ENCODE data around the gene NXNL1.
"Not testable (repeated sequence)": the region's sequence is repeated elsewhere in the genome, so short reads cannot be mapped to it uniquely, and the experiment has no call there.

NXNL1 gene

DNA sequence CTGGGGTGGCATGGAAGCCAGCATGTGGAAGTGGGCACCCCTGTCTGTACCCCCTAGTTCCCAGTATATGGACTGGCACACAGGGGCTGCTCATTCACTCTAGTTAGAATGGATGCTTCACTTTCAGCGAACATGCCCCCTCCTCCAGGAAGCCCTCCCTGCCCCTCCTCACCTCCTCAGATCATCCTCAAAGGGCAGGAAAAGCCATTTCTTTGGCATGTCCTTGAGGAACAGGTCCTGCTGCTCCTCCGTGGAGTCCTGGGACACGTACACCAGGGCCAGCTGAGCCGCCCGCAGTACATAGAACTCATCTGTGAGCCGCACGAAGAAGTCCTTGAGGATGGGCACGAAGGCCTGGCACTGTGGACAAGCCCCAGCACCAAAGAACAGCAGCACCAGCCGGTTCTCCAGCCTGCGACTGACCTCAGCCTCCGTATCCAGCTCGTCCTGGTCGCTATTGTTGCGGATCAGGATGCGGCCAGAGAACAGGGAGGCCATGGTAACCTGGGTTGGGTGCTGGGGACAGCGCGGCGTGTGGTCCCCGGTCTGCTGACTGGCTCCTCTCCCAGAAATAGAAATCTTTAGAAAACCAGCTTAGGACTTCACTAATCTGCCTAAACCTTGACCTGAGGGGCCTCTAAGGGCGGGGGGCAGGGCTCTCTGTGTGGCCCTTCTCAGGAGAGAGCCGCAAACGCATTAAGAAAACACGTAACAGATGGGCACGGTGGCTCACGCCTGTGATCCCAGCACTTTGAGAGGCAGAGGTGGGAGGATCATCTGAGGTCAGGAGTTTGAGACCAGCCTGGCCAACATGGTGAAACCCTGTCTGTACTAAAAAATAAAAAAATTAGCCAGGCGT is at the start of gene NXNL1:
Gene NXNL1, minus strand, starts transcription at position 555 of the 859 bp plus-strand sequence. Its CDS starts 57 bp downstream, at position 498.
- DNase-seq (ENCODE audit: low spot score), result no peak

DNA sequence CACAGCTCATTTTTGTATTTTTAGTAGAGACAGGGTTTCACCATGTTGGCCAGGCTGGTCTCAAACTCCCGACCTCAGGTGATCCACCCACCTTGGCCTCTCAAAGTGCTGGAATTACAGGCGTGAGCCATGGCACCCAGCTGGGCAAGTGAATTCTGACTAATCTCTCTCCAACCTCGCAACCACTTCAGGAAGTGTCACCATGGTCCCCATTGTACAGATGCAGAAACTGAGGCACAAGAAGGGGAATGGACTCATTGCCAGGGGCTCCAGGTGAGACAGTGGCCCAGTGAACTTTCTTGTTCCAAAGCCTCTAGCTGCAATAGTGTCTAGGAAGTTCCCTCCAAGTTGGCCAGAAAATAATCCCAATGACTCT is 47.8 kb upstream of the NXNL1 start:
- DNase-seq (ENCODE audit: low spot score), result not testable (repeated sequence)

- no peak for DNase-seq (ENCODE audit: low spot score)
Measured at GRCh38 chr19:17506745-17507144, 46.0 kb upstream of the NXNL1 start.

- DNase-seq (ENCODE audit: low spot score), result no peak
Measured at GRCh38 chr19:17505223-17505622, 44.5 kb upstream of the NXNL1 start.

- no peak for DNase-seq (ENCODE audit: low spot score)
Measured at GRCh38 chr19:17504456-17504855, 43.7 kb upstream of the NXNL1 start.

- DNase-seq (ENCODE audit: low spot score), result no peak
Measured at GRCh38 chr19:17504030-17504429, 43.3 kb upstream of the NXNL1 start.

- no peak for DNase-seq (ENCODE audit: low spot score)
Measured at GRCh38 chr19:17503240-17503639, 42.5 kb upstream of the NXNL1 start.

GRCh38 chr19:17500447-17501198 is 39.9 kb upstream of the NXNL1 start:
- no peak for DNase-seq (ENCODE audit: low spot score)

DNA sequence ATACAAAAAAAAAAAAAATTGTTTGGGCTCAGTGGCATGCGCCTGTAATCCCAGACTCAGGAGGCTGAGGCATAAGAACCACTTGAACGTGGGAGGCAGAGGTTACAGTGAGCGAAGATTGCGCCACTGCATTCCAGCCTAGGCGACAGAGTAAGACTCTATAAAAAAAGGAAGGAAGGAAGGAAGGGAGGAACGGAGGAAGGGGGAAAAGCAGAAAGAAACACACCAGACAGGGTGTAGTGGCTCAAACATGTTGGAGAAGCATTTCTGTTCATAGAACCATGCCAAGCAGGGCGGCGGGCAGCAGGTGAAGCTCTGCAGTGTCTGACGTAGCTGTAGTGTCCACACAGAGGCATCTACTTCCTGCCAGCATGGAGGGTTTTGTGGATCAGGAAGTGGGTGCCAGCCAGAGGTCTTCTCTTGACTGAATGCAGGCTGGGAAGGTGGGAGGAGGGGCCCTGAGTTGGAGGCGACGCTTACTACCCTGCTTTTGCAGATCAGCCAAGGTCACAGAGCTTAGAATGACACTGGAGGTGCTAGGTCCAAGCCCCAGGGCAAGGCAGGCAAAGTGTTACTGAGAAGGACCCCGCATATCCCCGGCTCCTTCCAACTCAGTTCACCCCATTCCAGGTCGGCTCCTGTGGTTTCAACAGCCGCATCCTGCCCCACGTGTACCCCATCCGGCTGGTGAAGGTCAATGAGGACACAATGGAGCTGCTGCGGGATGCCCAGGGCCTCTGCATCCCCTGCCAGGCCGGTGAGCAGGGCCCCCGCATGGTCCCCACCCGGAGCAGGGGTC is 39.1 kb upstream of the NXNL1 start:
- DNase-seq (ENCODE audit: low spot score), result no peak

DNA sequence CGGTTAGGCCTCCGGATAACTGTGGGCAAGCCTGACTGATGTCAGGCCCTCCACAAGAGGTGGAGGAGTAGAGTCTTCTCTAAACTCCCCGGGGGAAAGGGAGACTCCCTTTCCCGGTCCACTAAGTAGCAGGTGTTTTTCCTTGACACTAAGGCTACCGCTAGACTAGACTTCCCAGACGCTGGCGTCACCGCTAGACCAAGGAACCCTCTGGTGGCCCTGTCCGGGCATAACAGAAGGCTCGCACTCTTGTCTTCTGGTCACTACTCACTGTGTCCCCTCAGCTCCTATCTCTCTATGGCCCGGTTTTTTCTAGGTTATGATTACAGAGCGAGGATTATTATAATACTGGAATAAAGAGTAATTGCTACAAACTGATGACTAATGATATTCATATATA is 38.3 kb upstream of the NXNL1 start:
- DNase-seq (ENCODE audit: low spot score), result not testable (repeated sequence)

- DNase-seq (ENCODE audit: low spot score), result no peak
Measured at GRCh38 chr19:17497149-17497798, 36.5 kb upstream of the NXNL1 start.

DNA sequence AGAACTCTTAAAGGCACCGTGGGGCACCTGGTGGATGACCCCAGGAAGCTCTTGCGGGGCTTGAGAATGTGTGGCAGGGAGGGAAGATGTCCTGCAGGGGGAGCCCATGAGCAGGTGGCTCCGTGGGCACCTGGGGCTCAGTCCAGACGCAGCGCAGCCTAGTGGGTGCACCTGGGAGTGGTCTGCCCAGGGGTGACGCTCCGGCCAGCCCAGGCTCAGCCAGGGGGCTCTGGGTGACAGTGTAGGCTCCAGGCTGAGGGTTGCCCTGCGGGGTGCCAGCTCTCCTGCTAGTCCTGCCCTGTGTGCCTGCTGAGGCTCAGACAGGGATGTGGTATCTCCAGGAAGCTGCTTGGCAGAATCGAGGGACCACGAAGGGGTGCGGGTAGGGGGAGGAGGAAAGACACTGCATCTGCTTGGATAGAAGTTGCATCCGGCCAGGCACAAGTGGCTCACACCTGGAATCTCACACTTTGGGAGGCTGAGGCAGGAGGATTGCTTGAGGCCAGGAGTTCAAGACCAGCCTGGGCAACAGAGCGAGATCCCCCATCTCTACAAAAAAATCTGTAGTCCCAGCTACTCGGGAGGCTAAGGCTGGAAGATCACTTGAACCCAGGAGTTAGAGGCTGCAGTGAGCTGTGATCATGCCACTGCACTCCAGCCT is 35.7 kb upstream of the NXNL1 start:
- DNase-seq (ENCODE audit: low spot score), result peak; percentile 57

DNA sequence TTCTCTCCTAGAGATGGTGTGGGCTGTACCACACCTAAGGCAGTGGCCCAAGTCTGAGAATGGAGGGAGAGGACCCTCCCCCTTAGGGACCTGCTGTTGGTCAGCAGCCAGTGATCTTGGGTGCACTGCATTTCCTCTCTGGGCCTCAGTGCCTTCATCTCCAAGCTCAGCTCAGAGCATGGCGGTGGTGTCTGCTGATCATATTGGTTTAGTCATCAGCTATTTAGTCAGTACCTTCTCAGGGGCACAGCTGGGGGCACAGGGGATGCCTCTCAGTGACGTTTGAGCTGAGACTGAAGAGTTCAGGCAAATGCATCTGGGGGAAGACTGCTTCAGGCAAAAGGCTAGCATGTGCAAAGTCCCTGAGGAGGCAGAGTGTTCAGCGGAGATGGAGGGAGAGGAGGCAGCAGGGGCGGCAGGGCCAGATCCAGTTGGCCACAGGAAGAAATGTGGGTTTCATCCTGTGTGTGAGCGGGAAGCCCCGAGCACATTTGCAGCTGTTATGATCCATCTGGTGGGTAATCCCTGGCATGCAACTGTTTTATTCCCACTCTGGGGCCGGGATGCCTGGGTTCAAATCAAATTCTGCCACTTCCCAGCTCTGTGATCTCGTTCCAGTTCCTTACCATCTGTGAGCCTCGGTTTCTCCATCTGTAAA is 35.0 kb upstream of the NXNL1 start:
- no peak for DNase-seq (ENCODE audit: low spot score)

GRCh38 chr19:17491287-17491686 is 30.6 kb upstream of the NXNL1 start:
- peak; percentile 30 for DNase-seq (ENCODE audit: low spot score)

DNA sequence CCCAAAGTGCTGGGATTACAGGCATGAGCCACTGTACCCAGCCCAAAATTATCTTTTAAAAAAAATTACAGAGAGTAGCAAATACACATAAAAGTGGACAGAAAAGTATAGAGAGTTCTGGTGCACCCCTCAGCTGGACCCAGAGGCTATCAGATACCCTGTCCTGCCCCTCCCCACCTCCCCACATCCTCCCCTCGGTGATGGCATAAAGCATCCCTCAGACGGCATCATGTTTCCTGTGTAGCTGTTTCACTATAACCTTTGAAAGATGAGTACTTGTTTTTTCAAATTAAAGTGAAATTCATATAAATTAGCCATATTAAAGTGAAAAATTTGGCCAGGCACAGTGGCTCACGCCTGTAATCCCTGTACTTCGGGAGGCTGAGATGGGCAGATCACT is 29.7 kb upstream of the NXNL1 start:
- DNase-seq (ENCODE audit: low spot score), result no peak

GRCh38 chr19:17489392-17490030 is 28.8 kb upstream of the NXNL1 start:
- DNase-seq (ENCODE audit: low spot score), result no peak

DNA sequence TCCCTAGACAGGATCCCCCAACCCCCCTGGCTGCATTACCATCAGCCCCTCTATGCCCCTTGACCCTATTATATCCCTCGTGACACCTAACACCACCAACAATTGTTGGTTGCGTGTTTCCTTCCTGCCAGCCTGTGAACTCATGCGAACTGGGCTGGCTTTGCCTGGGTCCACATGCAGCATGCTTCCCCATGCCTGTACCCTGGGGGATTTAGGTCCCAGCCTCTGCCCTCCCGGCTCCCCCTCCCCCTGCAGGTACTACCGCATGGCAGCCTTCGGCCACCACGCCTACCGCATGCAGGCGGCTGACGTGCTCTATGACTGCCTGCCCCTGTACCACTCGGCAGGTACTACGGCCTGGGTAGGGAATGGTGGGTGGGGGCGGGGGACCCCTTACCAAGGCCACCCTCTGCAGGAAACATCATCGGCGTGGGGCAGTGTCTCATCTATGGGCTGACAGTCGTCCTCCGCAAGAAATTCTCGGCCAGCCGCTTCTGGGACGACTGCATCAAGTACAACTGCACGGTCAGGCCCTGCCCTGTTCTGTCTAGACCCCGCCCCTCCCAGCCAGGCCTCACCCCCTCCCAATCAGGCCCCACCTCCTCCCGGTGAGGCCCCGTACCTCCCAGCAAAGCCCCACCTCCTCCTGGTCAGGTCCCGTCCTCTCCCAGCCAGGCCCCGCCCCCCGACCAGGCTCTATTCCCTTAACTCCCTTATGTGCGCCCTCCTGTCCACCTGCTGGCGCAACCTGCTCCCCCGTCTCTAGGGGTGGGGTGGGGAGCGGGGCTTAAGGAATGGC is 28.1 kb upstream of the NXNL1 start:
- DNase-seq (ENCODE audit: low spot score), result no peak

DNA sequence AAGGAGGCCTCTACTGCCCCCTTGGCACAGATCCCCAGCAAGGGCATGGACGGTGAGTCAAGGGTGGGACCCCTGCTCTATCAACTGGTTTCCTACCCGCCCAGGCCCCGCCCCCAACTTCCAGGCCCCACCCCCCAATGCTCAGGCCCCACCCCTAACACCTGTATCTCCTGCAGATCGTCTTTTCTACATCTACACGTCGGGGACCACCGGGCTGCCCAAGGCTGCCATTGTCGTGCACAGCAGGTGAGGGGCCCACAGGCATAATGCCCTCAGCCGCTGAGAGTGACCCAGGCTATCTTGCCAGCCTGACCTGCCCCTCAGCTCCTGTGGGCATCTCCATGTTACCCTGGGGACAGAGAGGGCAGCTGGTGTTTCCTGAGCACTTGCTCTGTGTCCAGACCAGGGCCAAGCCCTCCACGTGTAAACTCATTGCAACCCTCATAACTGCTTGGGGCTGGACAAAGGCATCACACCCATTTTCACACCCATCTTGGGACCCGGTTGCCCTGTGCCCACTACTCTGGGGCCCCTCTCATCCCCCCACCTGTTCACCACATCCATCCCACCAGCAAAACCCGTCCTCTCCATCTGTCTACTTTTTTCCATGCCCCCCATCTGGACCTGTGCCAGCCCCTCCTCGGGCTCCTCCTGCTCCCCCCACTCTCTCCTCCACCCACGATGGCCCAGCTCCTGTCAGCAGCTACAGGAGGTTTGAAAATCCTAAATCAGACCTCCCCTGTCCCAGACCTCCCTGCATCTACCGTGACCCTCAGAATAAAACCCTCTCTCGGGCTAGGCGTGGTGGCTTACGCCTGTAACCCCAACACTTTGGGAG is 26.8 kb upstream of the NXNL1 start:
- no peak for DNase-seq (ENCODE audit: low spot score)

Measured in AG08395 (cell line).